ENCODE measurements around the gene SPOCK1.
"Not testable (repeated sequence)": the region's sequence is repeated elsewhere in the genome, so short reads cannot be mapped to it uniquely, and the experiment has no call there.

SPOCK1 gene

DNA sequence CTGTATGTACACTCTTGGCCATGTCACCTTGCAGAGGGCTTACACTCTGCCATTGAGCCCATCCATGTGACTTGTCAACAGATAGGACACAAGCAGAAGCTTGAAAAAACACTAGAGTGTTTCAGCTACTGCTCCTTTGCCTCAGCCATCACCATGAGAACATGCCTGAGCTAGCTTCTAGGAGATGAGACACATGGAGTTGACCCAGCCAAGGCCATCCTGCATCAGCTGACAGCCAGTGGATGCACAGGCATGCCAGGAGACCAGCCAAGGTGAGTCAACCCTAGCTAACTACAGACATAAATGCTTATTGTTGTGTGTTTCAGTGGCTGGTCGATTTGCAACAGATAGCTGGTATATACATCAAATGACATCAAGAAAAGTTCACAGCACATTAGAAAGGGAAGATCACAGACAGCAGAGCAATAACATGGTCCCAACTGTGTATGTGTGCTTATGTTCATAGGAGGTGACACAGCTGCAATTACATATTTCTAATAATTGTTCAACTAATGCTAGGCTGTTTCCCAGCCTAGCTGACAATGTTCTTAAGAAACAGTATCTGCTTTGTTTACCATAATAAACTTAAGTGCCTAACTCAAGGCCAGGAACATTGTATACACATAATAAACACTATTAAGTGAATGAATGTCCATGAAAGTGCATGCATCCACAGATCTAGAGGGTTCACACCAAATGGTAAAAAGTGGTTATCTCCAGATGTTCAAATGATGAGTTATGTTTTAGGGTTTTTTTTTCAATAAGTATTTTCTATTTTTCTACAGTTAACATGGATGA is 105.7 kb downstream of the SPOCK1 start:
- no peak for DNase-seq

DNA sequence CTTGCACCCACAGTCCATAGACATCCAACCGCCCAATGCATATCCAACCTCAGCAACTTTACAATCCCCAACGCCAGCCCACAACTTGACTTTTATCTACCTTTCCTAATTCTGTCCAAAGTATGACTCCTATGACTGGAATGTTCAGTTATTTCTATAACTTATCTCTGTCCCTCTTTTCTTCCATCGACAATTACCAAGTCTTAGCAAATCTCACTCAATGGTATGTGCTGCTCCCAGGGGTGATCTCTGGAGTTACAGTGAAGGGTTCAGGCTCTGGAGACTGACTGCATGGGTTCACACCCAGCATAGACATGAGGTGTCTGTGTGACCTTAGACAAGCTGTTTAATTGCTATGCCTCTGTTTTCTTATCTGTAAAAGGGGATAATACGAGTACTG is 106.9 kb downstream of the SPOCK1 start:
- DNase-seq: no peak

DNA sequence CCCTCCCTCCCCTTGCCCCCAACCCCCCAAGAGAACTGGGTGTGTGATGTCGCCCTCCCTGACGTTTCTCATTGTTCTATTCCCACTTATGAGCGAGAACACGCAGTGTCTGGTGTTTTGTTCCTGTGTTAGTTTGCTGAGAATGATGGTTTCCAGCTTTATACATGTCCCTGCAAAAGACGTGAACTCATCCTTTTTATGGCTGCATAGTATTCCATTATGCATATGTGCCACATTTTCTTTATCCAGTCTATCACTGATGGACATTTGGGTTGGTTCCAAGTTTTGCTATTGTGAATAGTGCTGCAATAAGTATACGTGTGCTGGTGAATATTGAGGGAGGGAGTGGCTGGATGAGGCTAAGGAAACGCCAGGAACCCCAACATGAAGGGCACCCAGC is 108.1 kb downstream of the SPOCK1 start:
- not testable (repeated sequence) for DNase-seq

DNA sequence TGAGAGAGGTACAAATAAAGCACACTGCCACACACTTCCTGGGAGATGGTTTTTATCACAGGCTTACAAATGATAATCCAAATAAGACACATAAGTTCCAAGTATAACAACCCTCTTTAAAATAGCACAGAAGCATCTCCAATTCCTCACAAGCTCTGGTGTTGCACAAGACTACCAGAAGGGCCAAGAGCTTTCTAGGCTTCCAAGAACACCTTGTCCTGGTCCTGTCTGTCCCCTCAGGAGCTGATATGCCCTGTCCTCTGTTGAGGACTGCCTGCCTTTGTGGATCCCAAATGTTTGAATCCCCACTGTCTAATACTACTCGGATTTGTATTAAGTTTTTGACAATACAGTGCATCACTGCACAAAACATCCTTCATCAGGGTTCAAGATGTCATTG is 110.1 kb downstream of the SPOCK1 start:
- no peak for DNase-seq

DNA sequence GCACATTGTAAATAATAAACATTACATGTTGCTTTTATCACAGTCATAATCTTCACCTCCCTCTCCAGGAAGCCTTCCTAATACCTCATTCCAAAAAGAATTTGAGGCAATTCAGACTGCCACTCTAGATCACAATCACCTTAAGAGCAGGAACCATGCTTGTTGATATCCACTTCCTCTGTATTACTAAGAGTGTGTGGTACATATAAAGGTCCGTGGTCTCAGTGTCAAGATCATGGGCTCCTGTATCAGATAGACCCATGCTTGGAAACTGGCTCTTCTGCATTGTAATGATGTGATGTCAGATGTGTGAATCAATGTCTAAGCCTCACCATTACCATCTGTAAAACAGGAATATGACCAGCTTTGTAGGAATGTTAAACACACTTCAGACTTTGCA is 114.1 kb downstream of the SPOCK1 start:
- no peak for DNase-seq

DNA sequence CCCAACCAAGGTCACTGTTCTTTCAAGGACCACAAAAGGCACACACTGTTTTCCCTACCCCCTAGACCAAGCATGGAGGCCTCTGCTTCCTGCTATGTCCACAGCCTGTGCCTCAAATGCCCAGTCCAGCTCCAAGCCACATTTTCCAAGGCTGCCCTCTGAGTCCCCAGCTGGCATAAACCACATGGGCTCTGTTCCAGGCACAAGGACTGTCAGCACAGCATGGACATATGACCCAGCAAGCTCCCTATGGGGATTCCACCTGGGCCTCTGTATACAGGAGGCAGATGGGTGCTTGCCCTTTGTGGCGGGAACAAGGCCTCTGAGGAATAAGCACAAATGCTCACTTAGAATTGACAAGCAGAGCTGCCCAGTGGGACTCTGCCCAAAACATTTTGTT is 115.2 kb downstream of the SPOCK1 start:
- DNase-seq: no peak

DNA sequence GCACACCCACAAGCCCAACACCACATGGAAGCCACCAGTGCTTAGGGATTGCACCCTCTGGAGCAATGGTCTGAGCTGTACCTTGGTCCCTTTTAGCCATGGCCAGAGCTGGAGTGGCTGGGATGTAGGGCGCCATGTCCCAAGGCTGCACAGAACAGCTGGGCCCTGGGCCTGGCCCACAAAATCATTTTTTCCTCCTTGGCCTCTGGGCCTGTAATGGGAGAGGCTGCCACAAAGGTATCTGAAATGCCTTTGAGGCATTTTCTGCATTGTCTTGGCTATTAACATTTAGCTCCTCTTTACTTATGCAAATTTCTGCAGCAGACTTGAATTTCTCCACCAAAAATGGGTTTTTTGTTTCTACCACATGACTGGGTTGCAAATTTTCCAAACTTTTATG is 117.6 kb downstream of the SPOCK1 start:
- no peak for DNase-seq

DNA sequence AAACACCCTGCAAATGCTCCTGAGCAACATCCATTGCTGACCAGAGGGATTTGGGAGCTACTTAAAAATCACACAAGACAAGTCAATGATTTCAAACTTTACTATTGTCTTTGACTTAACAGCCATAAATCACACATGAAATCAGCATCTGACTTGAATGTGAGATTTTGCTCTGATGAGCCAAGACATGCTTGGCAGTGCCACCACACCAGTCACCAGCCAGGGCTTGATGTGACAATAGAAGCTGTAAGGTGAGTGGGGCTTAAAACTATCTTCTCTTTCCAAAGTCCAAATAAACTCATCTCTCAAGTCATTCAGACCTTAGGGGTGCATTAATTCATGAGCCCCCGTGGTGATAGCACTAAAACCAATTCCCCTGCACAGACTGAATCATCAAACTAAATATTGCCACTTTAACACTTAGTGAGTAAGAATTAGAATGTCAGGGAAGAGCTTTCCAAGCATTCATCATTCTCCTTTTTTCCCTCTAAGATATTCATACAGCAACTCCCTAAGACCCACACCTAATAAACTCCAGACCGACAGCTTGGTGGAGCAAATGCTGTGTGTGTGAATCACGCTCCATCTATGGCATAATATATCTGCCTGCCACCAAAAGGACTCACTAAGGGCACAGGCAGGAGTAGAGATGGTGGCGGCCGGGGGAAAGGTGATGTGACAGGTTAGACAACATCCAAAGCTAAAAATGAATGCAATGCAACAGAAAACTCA is 119.4 kb downstream of the SPOCK1 start:
- no peak for DNase-seq

DNA sequence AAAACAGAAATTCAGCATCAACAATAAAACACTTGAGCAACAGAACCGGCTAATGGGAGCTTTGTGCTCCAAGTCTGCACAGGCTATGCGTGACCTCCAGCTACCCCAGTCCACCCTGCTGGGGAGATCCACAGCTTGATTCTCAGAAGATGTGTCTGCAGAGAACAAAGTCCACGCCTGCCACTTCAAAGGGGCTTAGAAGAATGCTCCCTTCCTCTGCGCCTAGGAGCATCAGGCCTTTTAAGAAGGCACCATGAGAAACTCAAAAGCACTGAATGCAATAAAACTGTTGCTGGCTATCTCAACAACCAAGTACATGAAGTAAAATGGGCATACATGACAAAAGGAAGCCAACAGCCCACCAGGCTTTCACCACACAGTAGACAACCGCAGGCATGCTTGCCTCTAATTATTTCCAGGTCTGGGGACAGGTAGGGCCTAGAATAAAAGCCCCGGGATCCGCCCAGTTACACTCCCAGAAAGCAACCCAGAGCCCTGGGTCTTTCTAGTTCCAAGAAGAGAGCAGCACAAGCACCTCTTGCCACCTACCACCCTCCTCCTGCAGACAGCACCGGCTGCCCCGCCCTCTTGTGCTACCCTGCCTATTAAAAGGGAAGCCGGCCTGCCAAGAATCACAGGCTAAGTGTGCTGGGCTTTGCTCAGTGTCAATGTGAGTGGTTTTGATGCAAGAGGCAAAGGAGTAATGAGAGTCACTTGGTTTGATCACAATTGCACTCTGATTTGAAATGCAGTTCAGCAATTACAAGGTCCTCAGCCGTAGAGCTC is 123.2 kb downstream of the SPOCK1 start:
- peak; percentile 45 to 56 for DNase-seq

DNA sequence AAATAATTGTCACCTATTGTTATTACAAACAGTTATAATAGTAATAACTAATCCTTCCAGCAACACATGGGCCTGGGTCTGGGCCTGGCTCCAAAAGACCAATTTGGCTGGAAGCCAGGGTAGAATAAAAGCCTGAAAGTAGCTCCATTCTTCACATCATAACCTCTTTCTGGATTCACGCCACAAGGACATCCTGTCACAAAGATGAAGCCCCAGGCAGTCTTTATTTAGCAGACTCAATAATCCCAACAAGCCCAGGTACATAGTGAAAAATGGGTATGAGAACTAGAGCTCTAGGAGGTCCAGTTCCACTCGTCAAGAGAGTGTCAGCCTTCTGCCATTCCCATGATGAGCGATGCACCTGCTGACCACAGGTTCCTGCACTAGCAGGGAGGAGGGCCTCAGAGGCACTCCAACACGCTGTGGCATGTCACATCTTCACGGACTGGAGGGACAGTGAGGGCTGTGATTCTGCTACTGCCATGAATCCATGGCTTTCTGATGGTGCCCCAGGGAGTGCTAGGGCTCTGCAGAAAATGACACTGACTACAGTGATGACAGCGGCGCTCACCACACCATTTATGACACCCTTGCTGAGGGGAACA is 124.9 kb downstream of the SPOCK1 start:
- peak; percentile 70 to 74 for DNase-seq

DNA sequence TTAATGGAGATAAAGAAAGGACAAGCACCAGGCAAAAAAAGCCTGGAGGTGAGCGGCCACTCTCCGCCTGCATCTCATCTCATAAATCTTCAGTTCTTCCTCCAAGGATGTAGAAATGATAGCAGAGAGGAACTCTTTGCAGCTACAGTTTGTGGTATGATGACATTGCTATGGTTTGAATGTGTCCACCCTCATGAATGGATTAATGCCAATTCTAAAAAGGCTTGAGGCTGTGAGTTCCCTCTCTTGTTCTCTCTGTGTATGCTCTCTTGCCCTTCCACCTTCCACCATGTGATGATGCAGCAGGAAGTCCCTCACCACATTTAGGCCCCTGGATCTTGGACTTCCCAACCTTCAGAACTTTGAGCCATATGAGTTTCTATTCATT is 126.4 kb downstream of the SPOCK1 start:
- no peak for DNase-seq

DNA sequence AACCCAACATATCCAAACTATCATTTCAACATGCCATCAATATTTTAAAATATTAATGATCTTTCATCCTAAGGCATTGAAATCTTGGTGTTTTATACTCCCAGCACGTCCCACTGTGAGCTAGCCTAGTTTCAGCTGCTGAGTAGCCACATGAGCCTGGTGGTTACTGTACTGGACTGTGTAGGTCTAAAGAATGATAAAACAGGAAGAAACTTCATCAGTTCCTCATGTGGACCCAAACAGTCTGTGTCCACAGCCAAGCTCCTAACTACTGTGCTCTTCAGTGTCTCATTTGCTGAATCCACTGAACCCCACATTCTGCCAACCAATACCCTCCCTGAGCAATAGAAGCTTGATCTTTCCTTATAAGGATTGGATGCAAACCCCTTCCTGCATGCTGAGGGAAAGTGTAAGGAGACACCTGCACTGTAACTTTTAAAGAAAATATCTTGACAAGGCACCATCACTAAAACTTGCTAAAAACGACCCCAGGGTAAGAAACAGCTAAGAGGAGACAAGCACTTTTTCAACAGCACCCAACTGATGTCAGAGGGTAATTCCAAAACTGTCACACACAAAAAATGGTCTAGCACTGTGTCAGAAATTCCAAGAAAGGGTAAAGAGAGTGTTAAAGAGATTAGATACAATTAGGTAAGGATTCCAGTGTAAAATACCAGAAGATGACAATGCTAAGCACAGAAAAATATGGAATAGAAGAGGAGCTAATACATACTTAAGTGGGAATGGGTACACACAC is 126.9 kb downstream of the SPOCK1 start:
- no peak for DNase-seq

DNA sequence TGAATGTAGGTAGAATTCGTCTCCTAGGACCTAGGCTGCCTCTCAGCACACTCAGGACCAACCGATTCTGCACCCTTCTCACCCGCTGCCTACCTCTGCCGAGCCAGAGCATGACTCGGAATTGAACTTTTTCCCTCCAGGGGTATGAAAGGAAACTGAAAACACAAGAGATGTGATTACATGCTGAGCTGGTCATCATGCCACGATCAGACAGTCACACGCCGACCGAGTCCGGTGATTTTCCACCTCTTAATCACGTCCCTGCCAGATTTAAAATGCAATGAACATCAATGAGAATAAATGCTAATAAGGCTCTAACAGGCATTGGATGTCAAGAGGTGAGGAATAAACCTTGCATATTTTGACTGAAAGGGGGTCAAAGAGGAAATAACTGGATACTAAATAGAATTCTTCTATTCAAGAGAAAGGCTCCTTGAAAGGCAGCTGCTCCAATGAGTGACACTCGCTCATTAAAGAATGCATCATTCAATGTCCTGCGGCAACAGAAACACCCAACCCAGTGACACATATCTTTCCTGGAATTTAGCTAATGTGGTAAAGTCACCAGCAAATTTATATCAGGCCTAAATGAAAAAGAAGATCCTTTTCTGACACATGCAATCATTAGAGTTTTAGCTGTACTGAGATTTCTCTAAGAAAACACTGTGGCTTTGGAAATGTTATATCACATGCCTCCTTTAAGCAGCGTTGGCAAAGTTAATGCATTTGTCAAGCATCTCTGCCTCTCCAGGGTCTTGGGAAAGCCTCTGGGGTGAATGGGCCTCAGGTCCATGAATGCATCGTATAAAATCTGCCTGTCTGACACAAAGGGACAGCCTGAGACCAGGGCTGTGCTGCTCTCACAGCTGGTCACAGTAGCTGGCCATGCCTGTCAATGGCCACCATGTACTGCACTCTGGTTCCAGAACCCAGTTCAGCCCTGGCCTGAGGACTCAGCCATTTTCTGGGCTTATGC is 128.7 kb downstream of the SPOCK1 start:
- no peak for DNase-seq

DNA sequence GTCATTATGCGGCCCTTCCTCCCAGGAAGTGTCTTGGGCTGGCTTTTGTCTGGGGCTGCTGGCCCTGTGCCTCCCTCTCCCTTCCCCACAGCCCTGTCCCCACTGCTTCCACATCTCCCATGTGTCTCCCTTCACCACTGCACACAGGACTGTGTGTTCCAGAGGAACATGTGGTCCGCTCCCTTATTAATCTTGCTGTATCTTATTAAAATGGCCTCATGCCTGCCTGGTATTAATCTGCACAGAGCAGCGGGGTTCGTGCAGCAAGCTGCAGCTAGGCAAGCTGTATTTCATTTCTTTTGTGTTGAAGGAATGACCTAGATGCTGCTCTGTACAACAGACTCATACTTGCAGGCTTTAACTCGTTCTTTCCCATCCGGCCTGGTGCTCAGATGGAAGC is 130.5 kb downstream of the SPOCK1 start:
- no peak for DNase-seq

DNA sequence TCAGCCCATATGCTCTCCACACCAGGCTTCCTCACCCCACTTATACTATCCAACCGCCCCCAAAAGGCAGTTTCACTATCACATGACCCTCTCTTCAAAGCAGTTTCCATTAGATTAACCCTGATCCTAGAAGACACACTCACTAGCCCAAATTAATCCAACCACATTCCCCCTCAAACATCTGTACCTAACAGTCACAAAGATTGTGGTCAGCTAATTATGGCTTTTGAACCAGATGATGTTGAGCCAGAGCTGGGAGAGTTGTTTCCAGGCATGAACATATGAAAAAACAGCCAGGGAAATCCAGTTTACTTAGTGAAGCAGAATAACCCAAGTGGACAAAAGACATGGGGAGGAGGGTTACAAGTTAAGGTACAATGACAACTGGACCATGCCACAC is 131.2 kb downstream of the SPOCK1 start:
- no peak for DNase-seq

DNA sequence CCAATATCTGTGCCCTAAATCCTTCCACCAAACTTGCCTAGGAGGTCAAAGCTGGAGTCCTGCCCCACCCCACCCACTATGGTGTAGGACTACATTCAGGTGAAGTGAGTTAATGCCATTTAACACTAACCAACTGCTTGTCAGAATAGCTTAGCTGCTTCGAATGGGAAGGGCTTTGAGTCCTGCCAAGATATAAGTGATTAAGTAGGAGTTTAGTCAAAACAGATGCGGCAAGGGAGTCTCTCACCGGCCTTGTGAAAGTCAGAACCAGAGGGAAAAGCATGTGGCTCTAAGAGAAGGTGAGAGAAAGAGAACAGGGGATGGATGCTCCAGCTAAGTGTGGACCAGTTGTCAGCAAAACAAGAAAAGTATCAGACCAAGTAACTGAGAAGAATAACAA is 132.6 kb downstream of the SPOCK1 start:
- DNase-seq: no peak

DNA sequence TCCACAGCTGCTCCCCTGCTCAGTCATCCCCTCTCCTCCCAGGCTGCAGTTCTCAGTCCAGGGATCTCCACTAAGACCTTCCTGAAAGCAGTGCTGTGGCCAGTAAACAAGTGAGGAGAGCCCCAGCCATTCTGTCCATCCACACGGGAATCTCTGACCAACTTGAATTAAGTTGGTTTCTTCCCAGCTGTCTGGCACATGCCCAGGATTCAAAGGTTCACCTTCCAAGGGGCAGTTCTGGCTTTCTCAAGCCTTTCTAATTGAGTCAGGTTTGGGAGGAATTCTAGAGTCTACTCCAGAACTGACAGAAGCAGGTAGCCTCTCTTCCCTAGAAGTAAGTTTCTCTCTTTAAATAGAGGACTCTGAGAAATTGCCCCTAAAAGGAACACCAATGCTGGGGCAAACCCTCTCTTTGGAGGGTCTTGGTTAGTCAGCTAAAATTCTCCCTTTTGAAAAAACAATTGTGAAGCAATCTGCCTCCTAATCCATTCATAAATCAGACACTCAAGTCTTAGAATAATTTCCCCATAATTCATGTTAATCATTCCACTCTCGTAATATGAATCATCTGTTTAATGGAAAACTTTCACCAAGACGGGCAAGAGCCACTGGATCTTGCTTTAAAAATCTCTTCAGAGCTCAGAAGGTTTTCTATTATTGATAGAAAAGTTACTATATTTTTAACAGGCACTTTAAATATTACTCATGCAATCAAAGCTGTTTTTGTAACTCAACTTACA is 133.8 kb downstream of the SPOCK1 start:
- DNase-seq: no peak

DNA sequence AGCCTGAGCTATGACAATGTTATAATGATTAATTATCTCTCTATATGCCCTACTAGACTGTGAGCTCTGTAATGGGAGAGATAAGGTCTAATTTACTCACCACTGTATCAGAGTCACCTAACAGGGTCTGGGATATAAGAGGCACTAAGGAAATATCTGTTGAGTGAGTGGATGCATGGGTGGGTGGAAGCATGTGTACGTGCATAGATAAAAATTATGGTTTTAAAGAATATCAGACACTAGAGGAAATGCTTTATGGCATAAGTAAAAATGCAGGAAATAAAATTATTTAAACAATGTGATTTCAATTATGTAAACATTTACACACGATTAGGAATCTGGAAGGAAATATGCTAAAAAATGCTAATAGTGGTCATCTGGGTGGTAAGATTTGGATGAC is 137.8 kb downstream of the SPOCK1 start:
- DNase-seq: no peak

DNA sequence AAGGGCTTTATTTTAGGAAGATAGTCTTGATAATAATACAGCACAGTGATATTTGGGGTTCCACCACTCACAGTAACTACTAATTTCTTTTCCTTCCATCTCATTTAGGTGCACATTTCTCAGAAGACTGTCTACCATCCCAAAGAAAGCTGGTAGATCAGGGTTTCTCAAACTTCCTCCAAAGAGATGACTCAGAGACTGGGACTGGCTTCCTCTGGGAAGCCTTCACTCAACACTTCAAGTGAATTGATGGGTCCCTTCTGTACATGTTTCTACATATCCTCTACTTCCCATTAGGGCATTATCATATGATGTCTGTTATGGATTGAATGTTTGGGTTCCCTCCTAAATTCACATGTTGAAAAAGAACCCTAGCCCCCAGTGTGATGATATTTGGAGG is 138.5 kb downstream of the SPOCK1 start:
- no peak for DNase-seq

DNA sequence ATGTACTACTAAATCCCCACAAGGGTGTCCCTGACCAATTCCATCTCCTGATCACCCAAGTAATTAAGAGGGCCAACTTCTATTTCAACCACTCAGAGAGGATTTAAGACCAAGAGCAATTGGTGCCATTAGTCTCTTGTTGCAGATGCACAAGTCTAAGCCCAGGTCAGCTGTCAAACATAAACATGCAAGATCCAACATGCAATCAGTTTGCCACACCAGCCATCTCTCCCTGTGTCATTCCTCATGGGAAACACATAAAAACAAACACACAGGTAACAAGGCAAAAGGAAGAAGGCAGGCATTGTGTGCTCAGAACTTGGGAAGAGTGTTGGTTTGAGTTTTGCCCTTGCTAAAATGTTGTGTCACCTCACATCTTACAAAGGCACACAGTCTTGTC is 139.2 kb downstream of the SPOCK1 start:
- DNase-seq: no peak

DNA sequence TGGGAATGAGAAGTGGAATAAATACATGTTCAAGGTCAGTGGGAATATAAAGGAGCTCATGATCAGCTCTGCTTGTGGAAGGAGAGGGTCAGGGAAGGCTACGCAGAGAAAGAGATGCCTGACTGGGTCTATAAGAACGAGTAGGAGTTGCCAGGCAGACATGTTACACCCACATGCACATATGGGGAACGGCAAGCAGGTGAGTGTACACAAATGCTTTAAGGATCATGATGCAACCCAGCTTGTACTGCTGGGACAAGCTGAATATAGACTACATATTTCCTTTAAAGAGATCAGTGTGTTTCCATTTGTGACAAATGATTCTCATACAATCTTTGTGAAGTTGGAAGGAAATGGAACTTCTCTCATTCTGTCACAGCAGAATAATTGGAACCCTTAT is 141.7 kb downstream of the SPOCK1 start:
- no peak for DNase-seq

Data from SHP77 (cell line).